GM12878 (cell line): Measurements from ENCODE around the gene CCDC187. TPM values are rescaled to one million over a fixed set of nuclear protein-coding genes. Genes with fewer than 3 reads are reported as not detected.

Experiments used
- ATAC-seq: fragments of 200-7000 bp; cut with Tn5 transposase; 3 replicates; pipeline ENCODE4 v1.9.1; 2020; ENCODE audit warnings: mild to moderate bottlenecking, moderate library complexity
- BruUV-seq: library from RNA; stranded (reverse); fragments of 400-500 nt; replicated peaks from 2 replicates; lab custom pipeline; 2021; lab: Mats Ljungman, UMichigan
- CTCF ChIA-PET: fragments of 300-600 bp; sonication (Branson Sonifier 250); formaldehyde crosslinking; extraction: SDS; loops from one replicate; lab custom pipeline; 2021; ENCODE audit warnings: inconsistent platforms; lab: Yijun Ruan, JAX
- POLR2A ChIA-PET: fragments of 350-600 bp; formaldehyde crosslinking; extraction: SDS; loops from one replicate; lab custom pipeline; 2021; ENCODE audit warnings: inconsistent platforms; lab: Charles Lee
- RAD21 ChIA-PET: fragments of 300-600 bp; sonication (Branson Sonifier 250); formaldehyde crosslinking; loops from one replicate; lab custom pipeline; 2023; ENCODE audit warnings: antibody characterized with exemption; ENCODE audit not compliant: unreplicated experiment; lab: Charles Lee
- SMC1A ChIA-PET: fragments of 300-600 bp; sonication (Branson Sonifier 250); formaldehyde crosslinking; loops from one replicate; lab custom pipeline; 2023; ENCODE audit not compliant: unreplicated experiment, uncharacterized antibody; lab: Charles Lee
- DNase-seq: peaks from one replicate; pipeline ENCODE4 v3.0.0-alpha.2; 2011; ENCODE audit warnings: low read depth, low spot score
- FAIRE-seq: peaks from 3 replicates; lab custom pipeline; 2011; peaks lifted over from hg19 to GRCh38; lab: Jason Lieb, UNC
- H2AFZ ChIP-seq: 2 replicates; pipeline ENCODE4 v1.6.0; 2011; ENCODE audit warnings: low read depth, low read length, control low read depth; ENCODE audit not compliant: control insufficient read depth
- H3K27ac ChIP-seq: 2 replicates; pipeline ENCODE4 v1.5.1; 2011; ENCODE audit warnings: control low read depth; ENCODE audit not compliant: control insufficient read depth, insufficient read depth
- H3K27me3 ChIP-seq, 2 experiments: replicated peaks in 1 of 2; 2 replicates each; pipeline versions ENCODE4 v1.6.0 to v1.6.1; 2011; ENCODE audit warnings: low read length in 1 of 2; ENCODE audit not compliant: control insufficient read depth in 2 of 2, insufficient read depth in 2 of 2
- H3K36me3 ChIP-seq, 2 experiments: 2 replicates each; pipeline ENCODE4 v1.5.1; 2011; ENCODE audit warnings: low read length in 1 of 2; ENCODE audit not compliant: control insufficient read depth in 2 of 2, insufficient read depth in 2 of 2
- H3K4me1 ChIP-seq: 2 replicates; pipeline ENCODE4 v1.6.1; 2011; ENCODE audit warnings: mild to moderate bottlenecking, low read length, moderate library complexity, mixed read lengths; ENCODE audit not compliant: control insufficient read depth, insufficient read depth
- H3K4me2 ChIP-seq: 2 replicates; pipeline ENCODE4 v1.6.0; 2011; ENCODE audit warnings: control low read depth; ENCODE audit not compliant: control insufficient read depth, insufficient read depth
- H3K4me3 ChIP-seq: fragments of 200-600 bp; sonication (generic); 2 replicates; pipeline ENCODE4 v1.5.1; 2016
- H3K79me2 ChIP-seq: 2 replicates; pipeline ENCODE4 v1.6.0; 2011; ENCODE audit warnings: low read length; ENCODE audit not compliant: control insufficient read depth, insufficient read depth
- H3K9ac ChIP-seq: 2 replicates; pipeline ENCODE4 v1.8.0; 2011; ENCODE audit warnings: low read length, control low read depth, mixed read lengths; ENCODE audit not compliant: control insufficient read depth, insufficient read depth
- H3K9me3 ChIP-seq: replicated peaks from 3 replicates; pipeline ENCODE4 v1.5.1; 2011; ENCODE audit warnings: mild to moderate bottlenecking, low read length; ENCODE audit not compliant: control insufficient read depth, insufficient read depth
- H4K20me1 ChIP-seq: 2 replicates; pipeline ENCODE4 v1.6.0; 2011; ENCODE audit not compliant: control insufficient read depth, insufficient read depth
- HSF1 ChIP-seq: fragments of 150-350 bp; IDR thresholded peaks from 2 replicates; pipeline ENCODE4 v1.6.1; 2014; ENCODE audit warnings: mild to moderate bottlenecking, low read depth, low read length
- MXI1 ChIP-seq: fragments of 150-350 bp; IDR thresholded peaks from 2 replicates; pipeline ENCODE4 v1.6.1; 2011; ENCODE audit warnings: low read depth, mild to moderate bottlenecking, inconsistent platforms, low read length, improper control_type of control experiment
- REST ChIP-seq: IDR thresholded peaks from 2 replicates; pipeline ENCODE4 v1.6.1; 2012; ENCODE audit warnings: mild to moderate bottlenecking, low read depth, low read length
- SUZ12 ChIP-seq: fragments of 200-600 bp; sonication (generic); IDR thresholded peaks from one replicate; pipeline ENCODE4 v1.6.1; 2018; ENCODE audit warnings: antibody characterized with exemption, mild to moderate bottlenecking; ENCODE audit not compliant: unreplicated experiment
- USF1 ChIP-seq: IDR thresholded peaks from 2 replicates; pipeline ENCODE4 v1.6.1; 2011; ENCODE audit warnings: borderline replicate concordance, low read depth, mild to moderate bottlenecking, moderate library complexity, mixed read lengths, low read length; ENCODE audit not compliant: insufficient read depth; ENCODE audit errors: extremely low read length
- WGBS: methylation state at CpG from one replicate; pipeline ENCODE4 v1.1.6; 2016; ENCODE audit warnings: low lambda C conversion rate; ENCODE audit not compliant: insufficient replicate concordance, insufficient coverage; ENCODE audit errors: missing lambda C conversion rate; 5-methylcytosine and 5-hydroxymethylcytosine counted together
- in situ Hi-C: fragments of 300-500 bp; cut with MboI; formaldehyde crosslinking; loops from 9 replicates; pipeline ENCODE4 v1.14.3; 2018; ENCODE audit warnings: mixed read lengths
- intact Hi-C: fragments of 100-400 bp; cut with micrococcal nuclease; formaldehyde crosslinking; loops from one replicate; pipeline ENCODE4 v1.14.2; 2022; ENCODE audit not compliant: unreplicated experiment
- polyA plus RNA-seq, 11 experiments: library from polyadenylated mRNA; depleted of rRNA in 4 of 11; unstranded in 6 of 11; stranded (reverse) in 5 of 11; fragments of >200 nt; fragmentation: Nextera tagmentation in 4 of 11; fragmentation: Illumina TruSeq in 1 of 11; extraction: Ambion mirVana in 4 of 11; extraction: Trizol in 1 of 11; gene quantifications; 1 replicate in 1 of 11; 2 replicates in 10 of 11; pipeline versions ENCODE4 v1.2.1 to v1.2.3, GENCODE V29; 2011 to 2016; ENCODE audit warnings: inconsistent platforms in 2 of 11, missing spikeins in 2 of 11, low read depth in 1 of 11
- total RNA-seq, 4 experiments: library from RNA; depleted of rRNA in 3 of 4; stranded (reverse); fragments of >200 nt in 3 of 4; fragmentation: Illumina TruSeq in 1 of 4; extraction: Trizol in 1 of 4; gene quantifications; 2 replicates each; pipeline versions ENCODE4 v1.2.1 to v1.2.3, GENCODE V29; 2013 to 2021

Gene CCDC187
- total and polyA plus RNA-seq, 10 of the 15 experiments (the other 5 are each of a cell fraction or from before 2014, with no cell fraction given): 0.04 to 0.23 (median 0.04) TPM; not detected in 7

- DNase-seq: no peak
- SMC1A ChIA-PET: no interaction called here
- H3K4me1 ChIP-seq: no peaks in the 10 kb centered on the region
- H3K9me3 ChIP-seq: no peaks in the 10 kb centered on the region
- no peak overlapping the region for H3K9ac ChIP-seq
- H3K4me3 ChIP-seq: no peak overlapping the region
- peaks cover 0 to 1% of the 10 kb centered on the region in 2 experiments; a peak in 2 of 4 replicates for H3K27me3 ChIP-seq
- peaks cover 4% of the 10 kb centered on the region for H3K79me2 ChIP-seq
- H4K20me1 ChIP-seq: no peaks in the 10 kb centered on the region
- in situ Hi-C loops: no loop called here
- RAD21 ChIA-PET: no interaction called here
- POLR2A ChIA-PET: no interaction called here
- TF ChIP-seq USF1 (no peak), MXI1 (no peak), SUZ12 (no peak), REST (no peak), HSF1 (no peak)
- TF ChIP-seq, all 136 proteins: peak for 0
- Histone ChIP-seq H3K4me2 (no peak overlapping the region), H3K36me3 (no peaks in the 10 kb centered on the region), H2AFZ (no peak overlapping the region), H3K27ac (no peak overlapping the region)
- 61% methylated on average over 30 of the region's 30 CpGs for WGBS
- CTCF ChIA-PET: no interaction called here
- intact Hi-C loops: no loop called here
- ATAC-seq (no peak), FAIRE-seq (no peak)
- BruUV-seq: no TSS peak
These were observed 53.9 kb downstream of the CCDC187 start for GRCh38 chr9:136249877-136250559.
